ENCODE measurements around the gene C2CD4C. TPM values are rescaled to one million over a fixed set of nuclear protein-coding genes. Genes with fewer than 3 reads are reported as not detected.

Gene C2CD4C
- total and polyA plus RNA-seq, 2 of the 13 experiments (the other 11 are each of a cell fraction or from before 2014, with no cell fraction given): not detected

GRCh38 chr19:403221-404027 lies 5.5 kb downstream of the C2CD4C start:
- Histone ChIP-seq H3K9me3 (ENCODE audit: low read length) (no peaks in the 10 kb centered on the region), H3K36me3 (replicated peaks in 1 of 2; ENCODE audit: control insufficient read depth in 1 of 2, insufficient read depth in 2 of 2, low read length in 2 of 2) (no peaks in the 10 kb centered on the region), H3K27me3 (ENCODE audit: control insufficient read depth in 1 of 2, insufficient read depth in 2 of 2, low read length in 2 of 2) (peaks cover 30 to 64% of the 10 kb centered on the region in 2 experiments), H3K79me2 (ENCODE audit: insufficient read depth, low read length) (no peaks in the 10 kb centered on the region), H4K20me1 (ENCODE audit: insufficient read depth, low read length) (0 out of 2 replicates have a peak, but pooled peaks cover 2% of the 10 kb centered on the region), H3K4me3 (replicated peaks in 1 of 3; ENCODE audit: insufficient read depth in 1 of 3, low read depth in 2 of 3, low read length in 3 of 3) (no peak overlapping the region), H3K4me2 (ENCODE audit: low read depth, low read length) (no peak overlapping the region), H3K4me1 (ENCODE audit: insufficient read depth, low read length) (0 out of 2 replicates have a peak, but pooled peaks cover 6% of the 10 kb centered on the region), H3K27ac (ENCODE audit: extremely low read length, insufficient read depth, low read length) (no peak overlapping the region), H3K9ac (ENCODE audit: insufficient read depth, low read depth, low read length) (no peak overlapping the region), H2AFZ (ENCODE audit: low read length) (no peak overlapping the region)
- in situ Hi-C loops (cut with HindIII; ENCODE audit: extremely low pct_ligation_motif_present, low pct_unique_long_range_greater_than_20kb) (no loop called here), intact Hi-C loops (cut with micrococcal nuclease; ENCODE audit: unreplicated experiment) (no loop called here)
- ChIA-PET CTCF (ENCODE audit: low intra/inter-chr PET ratio, low total read pairs) (no interaction called here), POLR2A (no interaction called here)
- no TSS peak for BruUV-seq (replicated peaks)
- TF ChIP-seq BHLHE40 (IDR thresholded peaks at IDR 0.05; ENCODE audit: low read length): peak; percentile 61
- TF ChIP-seq RAD21 (CRISPR knock-in tag; IDR thresholded peaks at IDR 0.05): no peak
- peak; percentile 77 for TF ChIP-seq MNT (IDR thresholded peaks at IDR 0.05)
- no peak for ATAC-seq
- 34% methylated on average over 4 of the region's 38 CpGs for WGBS (ENCODE audit: low lambda C conversion rate)
- FAIRE-seq: no peak
- DNase-seq (ENCODE audit: low spot score): no peak

- H3K4me2 ChIP-seq (ENCODE audit: low read depth, low read length): no peak overlapping the region
Observed at GRCh38 chr19:402786-403185, 6.2 kb downstream of the C2CD4C start.

More at GRCh38 chr19:402786-403185, 6.2 kb downstream of the C2CD4C start:
- DNase-seq (ENCODE audit: low spot score) (no peak), ATAC-seq (no peak), FAIRE-seq (no peak)
- 0 out of 2 replicates have a peak, but pooled peaks cover 2% of the 10 kb centered on the region for H4K20me1 ChIP-seq (ENCODE audit: insufficient read depth, low read length)
- WGBS (ENCODE audit: low lambda C conversion rate): 32% methylated on average over 11 of the region's 11 CpGs
- H3K9ac ChIP-seq (ENCODE audit: insufficient read depth, low read depth, low read length): no peak overlapping the region
- POLR2A ChIA-PET: no interaction called here
- H3K9me3 ChIP-seq (ENCODE audit: low read length): no peaks in the 10 kb centered on the region
- H3K36me3 ChIP-seq (replicated peaks in 1 of 2; ENCODE audit: control insufficient read depth in 1 of 2, insufficient read depth in 2 of 2, low read length in 2 of 2): no peaks in the 10 kb centered on the region
- no peak overlapping the region for H3K4me3 ChIP-seq (replicated peaks in 1 of 3; ENCODE audit: insufficient read depth in 1 of 3, low read depth in 2 of 3, low read length in 3 of 3)
- H3K79me2 ChIP-seq (ENCODE audit: insufficient read depth, low read length): no peaks in the 10 kb centered on the region
- TF ChIP-seq ZNF329 (CRISPR knock-in tag; IDR thresholded peaks at IDR 0.05; ENCODE audit: low read depth) (peak; percentile 98), ZNF33A (CRISPR knock-in tag; IDR thresholded peaks at IDR 0.05; ENCODE audit: borderline replicate concordance) (no peak)
- 0 out of 2 replicates have a peak, but pooled peaks cover 6% of the 10 kb centered on the region for H3K4me1 ChIP-seq (ENCODE audit: insufficient read depth, low read length)
- no peak overlapping the region for H2AFZ ChIP-seq (ENCODE audit: low read length)
- intact Hi-C loops (cut with micrococcal nuclease; ENCODE audit: unreplicated experiment): no loop called here
- CTCF ChIA-PET (ENCODE audit: low intra/inter-chr PET ratio, low total read pairs): no interaction called here
- BruUV-seq (replicated peaks): no TSS peak
- in situ Hi-C loops (cut with HindIII; ENCODE audit: extremely low pct_ligation_motif_present, low pct_unique_long_range_greater_than_20kb): no loop called here
- H3K27ac ChIP-seq (ENCODE audit: extremely low read length, insufficient read depth, low read length): no peak overlapping the region
- peaks cover 28 to 58% of the 10 kb centered on the region in 2 experiments for H3K27me3 ChIP-seq (ENCODE audit: control insufficient read depth in 1 of 2, insufficient read depth in 2 of 2, low read length in 2 of 2)
